HepG2 (cell line): ENCODE measurements around the gene TBC1D22A. TPM values are rescaled to one million over a fixed set of nuclear protein-coding genes. Genes with fewer than 3 reads are reported as not detected.
A peak's percentile ranks its signal among the peaks of the same experiment; 100 is the strongest.

ENCODE experiments used
- AGO2 ChIP-seq: fragments of 200-400 bp; formaldehyde crosslinking; optimal IDR thresholded peaks from 2 replicates; pipeline ENCODE3; 2017; ENCODE audit warnings: mild to moderate bottlenecking, low read depth, low read length, moderate library complexity
- ARID3A ChIP-seq: IDR thresholded peaks from 2 replicates; pipeline ENCODE4 v1.6.1; 2012; ENCODE audit warnings: low read depth, low read length, improper control_type of control experiment
- EED ChIP-seq: sonication (generic); formaldehyde crosslinking; IDR thresholded peaks from 2 replicates; pipeline ENCODE4 v1.5.0; 2020; ENCODE audit warnings: mild to moderate bottlenecking, missing genetic modification reagents
- FOXO1 ChIP-seq: sonication (generic); formaldehyde crosslinking; IDR thresholded peaks from 2 replicates; pipeline ENCODE4 v1.4.0; 2020; ENCODE audit warnings: missing genetic modification reagents
- FOXP4 ChIP-seq: sonication (generic); formaldehyde crosslinking; IDR thresholded peaks from 2 replicates; pipeline ENCODE4 v1.4.0; 2020; ENCODE audit warnings: missing genetic modification reagents
- MLXIP ChIP-seq: sonication (generic); formaldehyde crosslinking; IDR thresholded peaks from 2 replicates; pipeline ENCODE4 v1.9.0; 2021; ENCODE audit warnings: missing genetic modification reagents, borderline replicate concordance
- PPARG ChIP-seq: conservative IDR thresholded peaks from 2 replicates; pipeline ENCODE4 v1.6.1; 2016; ENCODE audit warnings: missing biosample characterization, missing genetic modification reagents
- RBM22 ChIP-seq: fragments of 200-400 bp; formaldehyde crosslinking; optimal IDR thresholded peaks from 2 replicates; pipeline ENCODE3; 2017; ENCODE audit warnings: mild to moderate bottlenecking, low read length, moderate library complexity
- SNRNP70 ChIP-seq: fragments of 200-400 bp; formaldehyde crosslinking; IDR thresholded peaks from 2 replicates; pipeline ENCODE4 v1.6.1; 2017; ENCODE audit warnings: mild to moderate bottlenecking, low read depth, low read length, moderate library complexity
- SOX6 ChIP-seq, 2 experiments: fragments of 450-650 bp in 1 of 2; sonication (generic) in 1 of 2; formaldehyde crosslinking in 1 of 2; IDR thresholded peaks; 2 replicates each; pipeline versions ENCODE4 v1.4.0 to v1.6.1; 2017 to 2020; ENCODE audit warnings: antibody characterized with exemption in 1 of 2, mild to moderate bottlenecking in 1 of 2, missing genetic modification reagents in 1 of 2
- ZC3H13 ChIP-seq: sonication (generic); formaldehyde crosslinking; IDR thresholded peaks from 2 replicates; pipeline ENCODE4 v1.8.1; 2023; ENCODE audit warnings: mild to moderate bottlenecking, missing genetic modification reagents, moderate library complexity
- ZKSCAN8 ChIP-seq: IDR thresholded peaks from 2 replicates; pipeline ENCODE4 v1.6.1; 2016; ENCODE audit warnings: borderline replicate concordance, missing genetic modification reagents, missing compliant biosample characterization
- ZNF138 ChIP-seq: sonication (generic); formaldehyde crosslinking; IDR thresholded peaks from 2 replicates; pipeline ENCODE4 v1.5.0; 2020; ENCODE audit warnings: mild to moderate bottlenecking, low read depth, missing genetic modification reagents
- ZNF235 ChIP-seq: sonication (generic); formaldehyde crosslinking; IDR thresholded peaks from 2 replicates; pipeline ENCODE4 v1.8.1; 2023; ENCODE audit warnings: mild to moderate bottlenecking, missing genetic modification reagents, borderline replicate concordance
- ZNF260 ChIP-seq: sonication (generic); formaldehyde crosslinking; IDR thresholded peaks from 2 replicates; pipeline ENCODE4 v1.4.0; 2020; ENCODE audit warnings: missing genetic modification reagents, low read depth, mild to moderate bottlenecking, borderline replicate concordance
- ZNF512 ChIP-seq: sonication (generic); formaldehyde crosslinking; IDR thresholded peaks from 2 replicates; pipeline ENCODE4 v1.4.0; 2020; ENCODE audit warnings: mild to moderate bottlenecking, missing genetic modification reagents
- ZNF607 ChIP-seq: sonication (generic); formaldehyde crosslinking; IDR thresholded peaks from 2 replicates; pipeline ENCODE4 v1.5.1; 2020; ENCODE audit warnings: missing genetic modification reagents, mild to moderate bottlenecking, borderline replicate concordance
- ZNF83 ChIP-seq: sonication (generic); formaldehyde crosslinking; IDR thresholded peaks from 2 replicates; pipeline ENCODE4 v1.4.0; 2020; ENCODE audit warnings: missing genetic modification reagents, mild to moderate bottlenecking, borderline replicate concordance
- ZXDC ChIP-seq: sonication (generic); formaldehyde crosslinking; IDR thresholded peaks from 2 replicates; pipeline ENCODE4 v1.5.0; 2020; ENCODE audit warnings: mild to moderate bottlenecking, missing genetic modification reagents
- polyA plus RNA-seq, 8 experiments: library from polyadenylated mRNA; depleted of rRNA in 3 of 8; stranded (reverse) in 7 of 8; unstranded in 1 of 8; fragments of >200 nt; fragmentation: Illumina TruSeq in 4 of 8; extraction: Trizol in 4 of 8; gene quantifications; 2 replicates each; pipeline versions ENCODE4 v1.2.1 to v1.2.3, GENCODE V29; 2011 to 2016; ENCODE audit warnings: low read depth in 4 of 8, missing spikeins in 1 of 8, mixed read lengths in 1 of 8; ENCODE audit not compliant: insufficient read depth in 1 of 8
- total RNA-seq, 5 experiments: library from RNA; depleted of rRNA; stranded (reverse); fragments of >200 nt; fragmentation: Illumina TruSeq; extraction: Trizol; gene quantifications; 2 replicates each; pipeline ENCODE4 v1.2.3, GENCODE V29; 2016; ENCODE audit warnings: low read depth in 1 of 5

TBC1D22A gene
- total and polyA plus RNA-seq, 2 of the 13 experiments (the other 11 are each of a cell fraction or from before 2014, with no cell fraction given) = 17.3 to 18.0 TPM

GRCh38 chr22:46815132-46815531, 52.7 kb downstream of the TBC1D22A start (continued):
- TF ChIP-seq AGO2 (no peak), ZKSCAN8 (CRISPR knock-in tag) (no peak), ZNF83 (CRISPR knock-in tag) (no peak), PPARG (CRISPR knock-in tag) (no peak), ZC3H13 (CRISPR knock-in tag) (no peak), EED (no peak), SNRNP70 (no peak), ZNF235 (CRISPR knock-in tag) (no peak), MLXIP (CRISPR knock-in tag) (no peak), ZXDC (CRISPR knock-in tag) (no peak), ZNF138 (CRISPR knock-in tag) (no peak), ARID3A (peak; percentile 93), ZNF512 (CRISPR knock-in tag) (no peak), FOXP4 (CRISPR knock-in tag) (peak; percentile 28), ZNF260 (CRISPR knock-in tag) (no peak), ZNF607 (CRISPR knock-in tag) (no peak), SOX6 (IDR thresholded peaks at IDR 0.05) (no peak), SOX6 (CRISPR knock-in tag; IDR thresholded peaks at IDR 0.05) (peak; percentile 34; the same call in 1 of the 2 replicates), FOXO1 (peak; percentile 27; the same call in 1 of the 2 replicates), RBM22 (no peak)
